ENCODE measurements around the gene KIAA1210.

The KIAA1210 gene

GRCh38 chrX:119127650-119128049 lies at the start of gene KIAA1210:
TSS of gene KIAA1210 (minus strand) at chrX:119127812. CDS start at chrX:119123642, 4,170 bp downstream.
- no peak for DNase-seq

DNA sequence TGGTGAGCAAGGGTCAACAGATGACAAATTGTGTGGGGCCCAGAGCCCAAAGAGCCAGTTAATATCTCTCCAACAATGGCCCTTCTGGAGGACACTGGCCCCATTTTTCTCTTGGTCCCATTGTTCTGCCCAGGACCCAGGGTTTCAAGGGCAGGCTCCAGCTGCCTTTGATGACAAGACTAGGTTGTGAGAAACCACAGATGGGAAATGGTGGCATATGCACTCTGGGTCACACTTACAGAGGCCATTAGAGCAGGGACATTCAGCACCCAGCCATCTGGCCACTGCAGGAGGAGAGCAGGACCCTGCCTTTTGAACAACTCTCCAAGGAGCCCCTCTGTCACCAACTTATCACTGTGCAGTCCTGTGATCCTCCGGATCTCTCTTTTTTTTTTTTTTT lies 49.7 kb upstream of the KIAA1210 start:
- no peak for DNase-seq

DNA sequence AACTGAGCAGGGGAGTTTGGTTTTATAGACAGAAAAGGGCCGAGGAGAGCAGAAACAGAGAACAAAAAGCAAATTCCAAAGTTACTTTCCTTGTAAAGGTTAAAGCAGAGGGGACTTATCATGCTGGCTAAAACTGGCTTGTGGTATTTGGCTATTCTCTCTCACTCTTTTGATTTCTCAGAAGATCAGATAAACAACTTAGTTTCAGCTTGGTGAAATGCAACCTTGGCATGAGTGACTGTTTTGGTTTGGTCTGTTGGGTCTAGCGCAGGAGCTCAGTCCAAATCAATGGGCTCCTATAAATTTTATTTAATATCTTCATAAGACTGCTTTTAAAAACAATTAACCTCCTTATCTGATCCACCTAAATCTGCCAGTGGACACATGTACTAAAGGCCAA lies 47.3 kb upstream of the KIAA1210 start:
- no peak for DNase-seq

DNA sequence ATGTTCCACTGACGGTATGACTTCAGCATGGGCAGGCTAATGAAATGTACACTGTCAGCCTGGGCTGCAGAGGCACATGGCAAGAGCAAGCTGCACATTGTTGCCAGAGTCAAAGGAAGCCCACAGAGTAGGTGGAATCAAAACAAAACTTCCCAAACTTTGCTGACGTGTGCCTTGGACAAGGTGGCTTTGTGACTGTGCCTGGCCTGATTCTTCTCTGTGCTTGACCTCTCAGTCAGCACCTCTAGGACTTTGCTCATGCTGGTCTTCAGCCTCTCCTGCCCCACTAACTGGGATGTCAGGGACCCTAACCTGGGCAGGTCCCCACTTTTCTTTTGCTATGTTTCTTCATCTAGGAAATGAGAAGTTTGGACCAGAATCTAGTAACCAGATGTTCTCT lies 40.5 kb upstream of the KIAA1210 start:
- DNase-seq = no peak

GRCh38 chrX:119158226-119158625 lies 30.6 kb upstream of the KIAA1210 start:
- DNase-seq = no peak

GRCh38 chrX:119156241-119156640 lies 28.6 kb upstream of the KIAA1210 start:
- DNase-seq = no peak

GRCh38 chrX:119155416-119156035 lies 27.9 kb upstream of the KIAA1210 start:
- no peak for DNase-seq

- DNase-seq = no peak
Observed at GRCh38 chrX:119151051-119151380, 23.4 kb upstream of the KIAA1210 start.

DNA sequence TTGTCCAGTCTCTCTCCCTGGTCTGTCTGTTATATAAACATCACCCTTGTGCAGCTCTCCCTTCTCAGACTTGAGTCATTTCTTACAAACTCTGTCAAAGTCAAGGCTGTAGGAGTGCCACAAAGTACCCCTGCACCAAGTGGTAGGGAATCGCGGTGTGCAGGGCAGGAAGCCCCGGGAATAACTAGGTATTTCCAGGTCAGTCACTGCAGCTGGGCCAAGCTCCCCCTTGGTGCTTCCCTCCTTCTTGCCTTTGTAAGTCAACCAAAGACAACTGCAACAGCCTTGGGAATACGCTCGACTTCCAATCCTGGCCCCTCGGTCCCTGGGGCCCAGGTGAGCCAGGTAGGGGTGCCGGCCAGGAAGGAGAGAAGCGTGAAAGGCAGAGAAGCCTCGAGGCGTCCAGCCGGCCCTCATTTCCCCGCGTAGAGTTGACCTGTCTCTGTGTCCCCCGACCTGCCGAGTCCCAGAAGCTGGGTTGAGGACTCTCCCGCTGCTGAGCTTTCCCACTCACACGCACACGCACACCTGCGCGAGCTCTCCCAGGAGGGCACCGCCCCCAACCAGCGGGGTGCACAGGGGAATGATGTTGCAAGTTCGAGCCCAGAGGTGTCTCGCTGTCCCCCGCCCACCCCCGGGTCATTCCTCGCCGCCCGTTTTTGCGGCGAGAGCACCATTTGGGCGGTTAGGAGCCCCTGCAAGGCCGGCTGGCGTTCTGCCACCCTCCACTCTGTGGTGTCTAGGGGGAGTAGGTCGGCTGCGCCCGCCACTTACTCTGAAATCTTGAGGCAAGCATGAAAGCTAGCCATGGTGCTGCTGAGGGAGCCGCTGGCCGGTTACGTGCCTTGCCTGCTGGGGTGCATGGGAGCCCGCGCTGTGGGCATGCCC lies 22.8 kb upstream of the KIAA1210 start:
- no peak for DNase-seq

- no peak for DNase-seq
Observed at GRCh38 chrX:119147486-119147885, 19.9 kb upstream of the KIAA1210 start.

DNA sequence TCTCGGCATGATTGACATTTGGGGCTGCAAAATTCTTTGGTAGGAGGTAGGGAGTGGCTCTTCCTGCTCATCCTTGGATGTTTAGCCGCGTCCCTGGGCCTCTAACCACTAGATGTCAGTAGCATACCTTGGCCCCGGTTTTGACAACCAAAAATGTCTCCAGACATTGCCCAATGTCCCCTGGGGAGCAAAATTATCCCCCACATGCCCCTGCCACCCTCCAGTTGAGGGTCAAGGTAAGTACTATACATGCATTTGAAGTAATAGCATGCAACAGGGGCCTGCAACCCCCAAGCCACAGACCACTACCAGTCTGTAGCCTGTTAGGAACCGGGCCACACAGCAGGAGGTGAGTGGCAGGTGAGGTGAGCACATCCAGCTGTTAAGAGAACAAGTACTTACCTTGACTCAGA lies 17.6 kb upstream of the KIAA1210 start:
- DNase-seq = no peak

GRCh38 chrX:119134466-119134865 lies 6.9 kb upstream of the KIAA1210 start:
- DNase-seq = no peak

DNA sequence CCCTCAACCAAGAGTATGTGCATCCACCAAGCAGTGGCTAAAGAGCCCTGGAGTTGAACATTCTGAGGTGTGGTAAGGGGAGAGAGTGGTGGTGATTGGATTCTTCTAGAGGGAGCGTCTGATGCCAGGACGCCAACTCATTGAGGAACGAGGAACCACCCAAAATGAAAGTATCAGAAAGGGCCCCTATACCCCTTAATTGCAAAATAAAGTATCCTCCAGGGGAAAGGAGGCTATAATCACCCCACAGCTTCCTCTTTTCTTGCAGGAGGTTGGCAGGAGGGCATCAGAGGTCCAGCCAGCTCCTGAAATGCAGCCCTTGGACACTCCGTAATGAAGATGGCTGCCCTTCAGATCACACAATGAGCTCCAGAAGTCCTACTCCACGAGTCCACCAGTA lies 5.3 kb upstream of the KIAA1210 start:
- no peak for DNase-seq

- no peak for DNase-seq
Observed at GRCh38 chrX:119132316-119132715, 4.7 kb upstream of the KIAA1210 start.

- DNase-seq = no peak
Observed at GRCh38 chrX:119130911-119131310, 3.3 kb upstream of the KIAA1210 start.

GRCh38 chrX:119121341-119121740 lies 6.3 kb downstream of the KIAA1210 start:
- DNase-seq = no peak

GRCh38 chrX:119118780-119119395 lies 8.7 kb downstream of the KIAA1210 start:
- peak; percentile 6 for DNase-seq

DNA sequence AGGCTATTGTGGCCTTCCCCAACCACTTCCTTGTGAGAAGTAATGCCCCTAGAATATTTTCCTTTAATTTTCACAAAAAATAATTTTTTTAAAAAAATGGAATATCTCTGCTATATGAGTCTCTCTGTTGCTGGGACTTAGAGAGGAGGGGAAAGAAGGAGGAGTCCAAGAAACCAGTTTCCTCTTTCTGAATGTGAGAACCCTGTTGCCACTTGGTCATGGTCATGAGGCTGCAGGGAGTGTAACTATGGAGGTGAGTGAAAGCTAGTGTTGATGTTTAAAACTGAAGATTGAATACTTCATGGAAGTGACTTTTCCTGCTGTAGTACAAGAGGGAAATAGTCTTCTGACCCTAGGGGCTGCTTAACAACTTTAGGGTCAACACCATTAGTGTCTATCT lies 20.4 kb downstream of the KIAA1210 start:
- DNase-seq = no peak

GRCh38 chrX:119105826-119106225 lies 21.8 kb downstream of the KIAA1210 start:
- no peak for DNase-seq

GRCh38 chrX:119101168-119101567 lies 26.4 kb downstream of the KIAA1210 start:
- DNase-seq = no peak

- no peak for DNase-seq
Observed at GRCh38 chrX:119095936-119096335, 31.7 kb downstream of the KIAA1210 start.

DNA sequence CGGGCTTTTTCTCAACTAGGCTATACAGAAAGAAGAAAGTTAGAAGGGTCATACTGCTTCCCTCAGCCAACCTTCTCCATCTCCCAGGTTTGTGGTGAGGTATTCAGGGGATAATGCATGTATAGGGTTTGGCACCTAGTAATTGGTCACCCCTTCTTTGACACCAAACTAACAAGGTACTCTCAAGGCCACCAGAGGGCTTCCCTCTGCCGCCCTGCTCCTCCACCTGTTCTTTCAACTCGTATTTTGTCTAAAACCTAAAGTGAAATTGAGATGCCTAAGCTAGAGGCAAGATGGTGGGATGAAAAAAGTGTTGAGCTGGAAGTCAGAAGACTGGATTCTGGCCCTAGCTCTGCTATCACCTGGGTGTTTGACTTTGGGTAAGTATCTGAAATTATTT lies 32.8 kb downstream of the KIAA1210 start:
- DNase-seq = no peak

DNA sequence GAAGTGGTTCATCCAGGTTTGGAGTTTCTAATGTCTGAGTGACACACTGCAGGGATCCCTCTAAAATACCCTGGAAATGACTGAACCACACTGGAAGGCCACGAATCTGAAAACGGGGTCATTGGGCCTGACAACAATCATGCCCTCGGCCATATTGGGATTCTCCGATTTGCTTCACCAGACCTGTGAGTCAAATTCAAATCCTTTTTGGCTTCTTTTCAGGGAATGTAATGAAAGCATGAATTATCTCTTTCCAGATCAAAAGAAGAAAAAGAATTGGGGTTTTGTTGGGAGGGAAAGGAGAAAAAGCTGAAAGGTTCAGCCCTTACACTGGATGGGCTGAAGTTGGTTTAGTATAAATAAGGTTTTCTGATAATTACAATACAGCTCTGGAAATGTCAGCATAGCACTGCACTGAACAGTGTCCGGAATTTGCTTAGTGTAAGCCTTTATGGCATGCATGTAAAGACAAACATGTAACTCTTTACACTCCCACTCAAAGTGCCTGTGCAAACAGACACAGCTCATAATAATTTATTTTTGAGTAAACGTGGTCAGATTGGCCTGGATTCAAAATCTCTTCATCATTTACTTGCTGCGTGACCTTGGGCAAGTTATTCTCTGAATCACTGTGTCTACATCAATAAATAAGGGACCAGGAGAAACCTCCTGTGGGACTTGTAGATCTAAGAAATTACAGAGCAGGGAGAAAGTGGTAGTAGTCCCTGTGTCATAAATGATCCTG lies 33.4 kb downstream of the KIAA1210 start:
- DNase-seq = no peak

Data from NK-92 treated with Interleukin-12 subunit alpha and Interleukin-12 subunit beta, amount 100 ng/mL, for 24 hours (cell line).